HG03060 (cell line): ENCODE data around the gene COX10.
A peak's percentile ranks its signal among the peaks of the same experiment; 100 is the strongest.
"Not testable (repeated sequence)": the region's sequence is repeated elsewhere in the genome, so short reads cannot be mapped to it uniquely, and the experiment has no call there.

Source experiments
- ATAC-seq: cut with Tn5 transposase; IDR thresholded peaks from one replicate; pipeline ENCODE4 v1.9.1; 2021; ENCODE audit warnings: low read depth, moderate number of reproducible peaks; ENCODE audit not compliant: unreplicated experiment

COX10 gene

GRCh38 chr17:14167831-14168230, 98.5 kb downstream of the COX10 start:
- not testable (repeated sequence) for ATAC-seq

GRCh38 chr17:14168582-14168981, 99.3 kb downstream of the COX10 start:
- no peak for ATAC-seq

- ATAC-seq: no peak
Measured at GRCh38 chr17:14169287-14169686, 100.0 kb downstream of the COX10 start.

GRCh38 chr17:14169901-14170300, 100.6 kb downstream of the COX10 start:
- ATAC-seq: no peak

- not testable (repeated sequence) for ATAC-seq
Measured at GRCh38 chr17:14176989-14177388, 107.7 kb downstream of the COX10 start.

- not testable (repeated sequence) for ATAC-seq
Measured at GRCh38 chr17:14177801-14178200, 108.5 kb downstream of the COX10 start.

GRCh38 chr17:14179951-14180350, 110.6 kb downstream of the COX10 start:
- ATAC-seq: not testable (repeated sequence)

- not testable (repeated sequence) for ATAC-seq
Measured at GRCh38 chr17:14182084-14182483, 112.8 kb downstream of the COX10 start.

GRCh38 chr17:14184536-14184935, 115.2 kb downstream of the COX10 start:
- not testable (repeated sequence) for ATAC-seq

GRCh38 chr17:14186443-14186842, 117.1 kb downstream of the COX10 start:
- not testable (repeated sequence) for ATAC-seq

GRCh38 chr17:14190774-14191173, 121.5 kb downstream of the COX10 start:
- ATAC-seq: not testable (repeated sequence)

GRCh38 chr17:14191469-14191868, 122.2 kb downstream of the COX10 start:
- not testable (repeated sequence) for ATAC-seq

GRCh38 chr17:14192039-14192438, 122.7 kb downstream of the COX10 start:
- ATAC-seq: not testable (repeated sequence)

- ATAC-seq: peak; percentile 51
Measured at GRCh38 chr17:14192636-14193344, 123.5 kb downstream of the COX10 start.

- ATAC-seq: no peak
Measured at GRCh38 chr17:14196377-14196997, 127.2 kb downstream of the COX10 start.

GRCh38 chr17:14197057-14197456, 127.8 kb downstream of the COX10 start:
- ATAC-seq: no peak

- no peak for ATAC-seq
Measured at GRCh38 chr17:14197586-14197985, 128.3 kb downstream of the COX10 start.

- no peak for ATAC-seq
Measured at GRCh38 chr17:14198013-14198412, 128.7 kb downstream of the COX10 start.

GRCh38 chr17:14198575-14198974, 129.3 kb downstream of the COX10 start:
- ATAC-seq: no peak

- no peak for ATAC-seq
Measured at GRCh38 chr17:14199601-14200000, 130.3 kb downstream of the COX10 start.

GRCh38 chr17:14200354-14200753, 131.1 kb downstream of the COX10 start:
- no peak for ATAC-seq
